GM12892 (cell line): Measurements from ENCODE around the gene UBE2L5.

Experiments
- POLR2A ChIP-seq: IDR thresholded peaks from 2 replicates; pipeline ENCODE4 v1.6.1; 2011; ENCODE audit warnings: low read depth, low read length, control low read depth
- POLR2AphosphoS5 ChIP-seq: IDR thresholded peaks from 2 replicates; pipeline ENCODE4 v1.6.1; 2011; ENCODE audit warnings: low read depth, low read length, control low read depth

DNA sequence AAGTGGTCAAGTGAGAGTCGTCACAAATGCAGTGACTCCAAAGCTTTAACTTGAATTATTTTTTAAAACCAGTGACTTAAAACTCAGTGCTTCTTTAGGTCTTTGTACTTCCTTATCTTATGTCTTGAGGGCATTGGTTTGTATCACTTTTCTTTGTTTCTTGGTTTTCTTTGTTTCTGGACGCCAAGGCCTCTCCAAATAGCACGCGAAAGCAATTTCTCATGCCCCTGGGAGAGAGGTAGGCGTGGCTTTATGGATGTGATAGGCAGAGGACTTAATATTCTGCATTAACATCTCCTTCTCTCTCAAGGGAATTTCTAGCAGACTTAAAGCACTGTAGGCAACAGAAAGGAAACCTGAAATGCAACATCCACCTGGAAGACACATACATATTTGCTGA is 20.6 kb downstream of the UBE2L5 start:
- TF ChIP-seq POLR2AphosphoS5 (no peak), POLR2A (no peak)
